GM21529 (cell line): ENCODE measurements around the gene PTPRH.

Experiments used
- ATAC-seq: cut with Tn5 transposase; IDR thresholded peaks from one replicate; pipeline ENCODE4 v1.9.1; 2021; ENCODE audit not compliant: unreplicated experiment

The PTPRH gene

GRCh38 chr19:55137915-55138314, 71.4 kb downstream of the PTPRH start:
- no peak for ATAC-seq

GRCh38 chr19:55136399-55137102, 72.8 kb downstream of the PTPRH start:
- ATAC-seq, result no peak

- no peak for ATAC-seq
These were observed 74.6 kb downstream of the PTPRH start for GRCh38 chr19:55134736-55135135.

GRCh38 chr19:55133639-55134444, 75.5 kb downstream of the PTPRH start:
- ATAC-seq, result no peak

GRCh38 chr19:55132453-55133129, 76.7 kb downstream of the PTPRH start:
- ATAC-seq, result no peak

- ATAC-seq, result no peak
These were observed 77.9 kb downstream of the PTPRH start for GRCh38 chr19:55131421-55131820.
